GM12864 (cell line): ENCODE results near the gene CSNK1G1.

Experiments used
- DNase-seq: peaks from one replicate; pipeline ENCODE4 v3.0.0-alpha.2; 2011; ENCODE audit warnings: low read depth
- H3K4me3 ChIP-seq: 2 replicates; pipeline ENCODE4 v1.5.1; 2011; ENCODE audit warnings: mild to moderate bottlenecking, low read depth, low read length, control low read depth
- TF ChIP-seq, protein P1 (sequence below): IDR thresholded peaks from 2 replicates; pipeline ENCODE4 v1.5.1; 2011; ENCODE audit warnings: low read depth, mild to moderate bottlenecking, moderate library complexity, low read length, control low read depth, inconsistent platforms; ENCODE audit errors: missing control alignments

Gene CSNK1G1

DNA sequence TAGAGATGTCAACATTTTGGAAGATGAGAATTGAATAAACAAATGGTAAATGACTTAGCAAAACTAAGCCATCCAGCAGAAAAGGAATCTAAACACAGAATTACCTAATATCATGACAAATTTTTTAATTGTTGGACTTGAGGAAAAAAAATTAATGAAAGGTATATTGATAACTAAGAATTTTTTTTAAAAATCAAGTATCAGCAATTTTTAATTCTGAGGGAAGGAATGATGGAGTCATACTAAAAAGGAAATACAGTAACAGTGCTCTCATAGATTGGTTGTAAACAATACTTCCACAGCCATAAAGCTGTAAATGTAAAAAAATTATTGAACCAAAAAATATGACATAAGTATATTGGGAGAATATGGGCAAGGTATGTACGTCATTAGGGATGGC is 68.0 kb downstream of the CSNK1G1 start:
- DNase-seq, result no peak
- no peak overlapping the region for H3K4me3 ChIP-seq
- TF ChIP-seq, protein P1, sequence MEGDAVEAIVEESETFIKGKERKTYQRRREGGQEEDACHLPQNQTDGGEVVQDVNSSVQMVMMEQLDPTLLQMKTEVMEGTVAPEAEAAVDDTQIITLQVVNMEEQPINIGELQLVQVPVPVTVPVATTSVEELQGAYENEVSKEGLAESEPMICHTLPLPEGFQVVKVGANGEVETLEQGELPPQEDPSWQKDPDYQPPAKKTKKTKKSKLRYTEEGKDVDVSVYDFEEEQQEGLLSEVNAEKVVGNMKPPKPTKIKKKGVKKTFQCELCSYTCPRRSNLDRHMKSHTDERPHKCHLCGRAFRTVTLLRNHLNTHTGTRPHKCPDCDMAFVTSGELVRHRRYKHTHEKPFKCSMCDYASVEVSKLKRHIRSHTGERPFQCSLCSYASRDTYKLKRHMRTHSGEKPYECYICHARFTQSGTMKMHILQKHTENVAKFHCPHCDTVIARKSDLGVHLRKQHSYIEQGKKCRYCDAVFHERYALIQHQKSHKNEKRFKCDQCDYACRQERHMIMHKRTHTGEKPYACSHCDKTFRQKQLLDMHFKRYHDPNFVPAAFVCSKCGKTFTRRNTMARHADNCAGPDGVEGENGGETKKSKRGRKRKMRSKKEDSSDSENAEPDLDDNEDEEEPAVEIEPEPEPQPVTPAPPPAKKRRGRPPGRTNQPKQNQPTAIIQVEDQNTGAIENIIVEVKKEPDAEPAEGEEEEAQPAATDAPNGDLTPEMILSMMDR, result no peak

DNA sequence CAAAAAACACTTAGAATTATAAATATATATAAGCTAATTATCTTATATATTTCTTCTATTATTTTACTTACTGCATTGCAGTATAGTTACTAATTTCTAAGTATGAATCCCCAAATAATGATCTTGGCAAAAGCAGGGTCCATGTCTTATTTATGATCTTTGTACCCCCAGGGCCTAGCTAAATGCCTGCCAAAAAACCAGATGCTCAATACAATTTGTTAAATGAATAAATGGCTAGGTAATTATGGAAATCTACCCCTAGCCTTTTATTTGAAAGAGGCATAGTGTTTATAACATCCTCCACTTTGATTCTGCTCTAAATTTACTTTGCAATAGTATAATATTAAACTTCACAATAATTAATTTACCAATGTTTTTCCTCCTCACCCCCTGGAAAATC is 69.5 kb downstream of the CSNK1G1 start:
- no peak for DNase-seq
- TF ChIP-seq, protein P1, result no peak
- H3K4me3 ChIP-seq, result no peak overlapping the region

DNA sequence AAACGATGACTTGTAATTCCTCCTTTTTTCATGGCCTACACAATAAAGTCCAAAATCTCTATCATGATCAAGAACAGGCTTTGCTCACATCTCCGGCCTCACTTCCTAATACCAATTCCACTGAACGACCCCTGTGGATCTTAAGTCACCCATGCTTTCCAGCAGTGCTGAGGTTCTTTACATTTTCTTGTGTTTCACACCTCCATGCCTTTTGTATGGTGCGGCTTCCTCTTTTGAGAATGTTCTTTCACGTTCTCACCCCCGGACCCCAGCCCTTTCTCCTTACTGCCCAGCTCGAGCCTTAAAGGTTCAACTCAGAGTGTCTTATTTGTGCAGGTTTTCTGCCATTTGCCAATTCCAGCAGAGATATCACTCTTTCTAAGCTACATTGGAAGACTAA is 70.1 kb downstream of the CSNK1G1 start:
- no peak overlapping the region for H3K4me3 ChIP-seq
- DNase-seq, result no peak
- TF ChIP-seq, protein P1, result no peak

DNA sequence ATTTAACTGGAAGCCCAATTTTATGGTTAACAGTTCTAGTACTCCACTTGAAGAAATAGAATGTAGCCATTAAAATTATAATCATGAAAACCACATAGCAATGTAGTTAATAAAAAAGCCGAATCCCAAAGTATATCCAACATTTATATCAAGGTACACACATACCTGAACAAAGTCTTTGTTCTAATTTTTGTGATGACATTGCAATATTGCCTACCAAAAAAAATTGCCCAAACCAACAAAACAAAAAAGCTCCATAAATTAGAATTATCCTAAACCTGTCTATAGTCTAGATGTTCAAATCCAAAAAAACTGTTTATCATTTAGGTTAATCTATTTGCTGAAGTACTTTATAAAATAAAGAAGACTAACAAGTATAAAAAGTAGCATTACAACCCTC is 70.8 kb downstream of the CSNK1G1 start:
- DNase-seq, result no peak
- TF ChIP-seq, protein P1, result no peak
- no peak overlapping the region for H3K4me3 ChIP-seq

DNA sequence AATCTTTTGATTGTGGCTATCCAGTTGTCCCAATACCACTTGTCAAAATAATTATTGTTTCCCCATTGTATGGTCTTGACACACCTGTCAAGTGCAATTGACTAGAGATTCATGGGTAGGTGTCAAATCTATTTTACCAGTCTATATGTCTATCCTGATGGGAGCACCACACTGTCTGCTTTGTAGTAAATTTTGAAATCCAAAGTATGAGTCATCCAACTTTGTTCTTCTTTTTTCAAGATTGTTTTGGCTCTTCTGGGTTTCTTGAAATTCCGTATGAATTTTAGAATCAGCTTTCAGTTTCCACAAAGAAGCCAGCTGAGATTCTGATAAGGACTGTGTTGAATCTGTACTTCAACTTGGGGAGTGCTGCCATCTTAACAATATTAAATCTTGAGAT is 71.9 kb downstream of the CSNK1G1 start:
- TF ChIP-seq, protein P1, result no peak
- H3K4me3 ChIP-seq, result no peak overlapping the region
- DNase-seq, result no peak

DNA sequence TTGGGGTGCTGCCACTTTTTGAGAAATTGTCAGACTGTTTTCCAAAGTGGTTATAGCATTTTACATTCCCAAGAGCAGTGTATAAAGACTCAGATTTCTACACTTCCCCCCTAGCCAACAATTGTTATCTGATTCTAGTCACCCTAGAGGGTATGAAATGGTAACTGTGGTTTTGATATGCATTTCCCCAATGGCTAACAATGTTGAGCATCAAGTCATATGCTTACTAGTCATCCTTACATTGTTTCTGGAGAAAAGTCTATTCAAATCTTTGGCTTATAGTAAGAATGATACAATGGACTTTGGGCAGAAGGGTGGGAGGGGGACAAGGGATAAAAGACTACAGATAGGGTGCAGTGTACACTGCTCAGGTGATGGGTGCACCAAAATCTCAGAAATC is 73.3 kb downstream of the CSNK1G1 start:
- TF ChIP-seq, protein P1, result no peak
- H3K4me3 ChIP-seq, result no peak overlapping the region
- DNase-seq, result no peak

DNA sequence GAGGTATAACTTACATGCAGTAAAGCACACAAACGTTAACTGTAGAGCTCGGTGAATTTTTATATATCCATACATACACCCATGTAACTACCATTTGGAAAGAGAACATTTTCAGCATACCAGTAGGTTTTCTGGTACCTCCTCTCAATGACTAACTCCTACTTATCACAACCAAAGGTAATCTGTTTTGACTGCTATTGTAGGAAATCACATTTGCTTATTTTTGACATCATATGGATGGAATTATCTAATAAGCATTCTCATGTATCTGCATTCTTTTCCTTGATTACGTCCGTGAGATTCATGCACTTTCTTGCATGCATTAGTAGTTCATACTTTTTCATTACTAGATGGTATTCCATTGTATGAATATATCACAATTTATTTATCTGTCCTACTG is 76.8 kb downstream of the CSNK1G1 start:
- H3K4me3 ChIP-seq, result no peak overlapping the region
- TF ChIP-seq, protein P1, result no peak
- DNase-seq, result no peak
